ENCODE data around the gene DES. TPM values are rescaled to one million over a fixed set of nuclear protein-coding genes. Genes with fewer than 3 reads are reported as not detected.

DES gene
- total RNA-seq, 5 donors from 2014 or later (not counting 1 experiment from before 2014, with no cell fraction given), result 0.98 to 1.3 (median 1.3) TPM; not detected in 2

DNA sequence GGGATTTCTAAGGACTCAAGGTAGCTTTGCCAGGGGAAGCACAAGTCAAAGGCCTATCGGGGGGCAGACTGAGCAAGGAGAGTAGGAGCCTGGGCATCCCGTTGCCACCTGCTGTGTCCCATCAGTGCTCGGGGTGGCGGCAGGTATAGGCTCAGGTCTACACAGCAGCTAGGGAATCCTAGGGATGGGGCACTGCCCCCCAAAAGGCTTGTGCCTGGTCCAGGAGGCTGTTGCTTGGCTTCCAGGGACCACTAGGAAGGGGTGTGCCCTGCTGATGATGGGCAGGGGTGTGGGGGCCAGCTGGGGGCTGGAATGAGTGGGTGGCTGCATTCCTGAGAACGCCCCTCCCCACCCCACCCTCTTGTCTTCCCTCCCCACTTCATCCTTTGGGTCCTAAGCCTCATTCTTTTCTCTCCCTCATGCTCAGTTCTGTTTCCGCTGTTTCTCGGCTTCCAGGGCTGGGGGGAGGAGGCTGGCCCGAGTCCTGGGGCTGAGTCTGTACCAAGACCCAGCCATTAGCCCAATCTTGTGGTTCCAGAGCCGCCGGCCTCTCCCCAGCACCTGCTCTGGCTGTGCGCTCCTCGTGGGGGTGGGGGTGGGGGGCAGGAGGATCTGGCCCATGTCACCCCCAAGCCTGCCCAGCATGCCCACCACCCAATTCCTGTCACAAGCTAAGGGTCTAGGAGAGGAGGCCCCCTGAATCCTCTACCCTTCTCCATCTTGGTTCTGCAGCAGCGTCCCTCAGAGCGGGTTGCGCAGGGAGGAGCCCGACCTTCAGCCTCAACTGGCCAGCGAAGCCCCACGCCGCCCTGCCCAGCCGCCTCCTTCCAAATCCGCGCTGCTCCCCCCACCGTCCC is 29.3 kb downstream of the DES start:
- DNase-seq, result no peak
- CTCF ChIA-PET, result no interaction called here
- H3K27ac Mint-ChIP-seq, result no peak overlapping the region

GRCh38 chr2:219448099-219448775 is 30.1 kb downstream of the DES start:
- H3K4me3 ChIP-seq (ENCODE audit: control insufficient read depth in 1 of 2, extremely low read depth in 1 of 2, low read length in 1 of 2), result no peak overlapping the region
- CTCF ChIA-PET, result no interaction called here
- peaks cover 6 to 33% of the 10 kb centered on the region in 2 experiments for H3K4me1 ChIP-seq (ENCODE audit: control insufficient read depth in 1 of 2, extremely low read depth in 1 of 2, insufficient read depth in 2 of 2, low read length in 2 of 2)
- no peak overlapping the region for H3K27ac ChIP-seq (ENCODE audit: low read length)
- H3K27me3 ChIP-seq (replicated peaks in 1 of 2; ENCODE audit: control insufficient read depth in 2 of 2, extremely low read depth in 1 of 2, insufficient read depth in 2 of 2, low read length in 1 of 2), result peaks cover 0 to 76% of the 10 kb centered on the region in 2 experiments
- Mint-ChIP-seq H3K27me3 (peaks cover 6 to 39% of the 10 kb centered on the region in 2 donors), H3K36me3 (no peaks in the 10 kb centered on the region), H3K27ac (no peak overlapping the region), H3K4me3 (peak overlapping the region in 2 of 3 donors; percentile 17 to 51), H3K9me3 (no peaks in the 10 kb centered on the region), H3K4me1 (peaks cover 6 to 21% (median 20%) of the 10 kb centered on the region in 3 donors)
- ATAC-seq (replicated peaks in 1 of 4), result peak; percentile 43 to 60 (median 48)
- no peaks in the 10 kb centered on the region for H3K9me3 ChIP-seq
- peak in 1 of 35 experiments; percentile 19 for DNase-seq
- POLR2A ChIA-PET, result no interaction called here
- no peaks in the 10 kb centered on the region for H3K36me3 ChIP-seq (ENCODE audit: control insufficient read depth in 2 of 2, extremely low read depth in 1 of 2, insufficient read depth in 1 of 2, low read length in 1 of 2)
- WGBS (ENCODE audit: insufficient coverage), result 21% methylated on average over 88 of the region's 88 CpGs

More for the DNA sequence above, 29.3 kb downstream of the DES start:
- WGBS (ENCODE audit: insufficient coverage), result 82% methylated on average over 15 of the region's 23 CpGs
- no peak for ATAC-seq (replicated peaks in 1 of 4)
- peaks cover 2 to 33% of the 10 kb centered on the region in 2 experiments for H3K4me1 ChIP-seq (ENCODE audit: control insufficient read depth in 1 of 2, extremely low read depth in 1 of 2, insufficient read depth in 2 of 2, low read length in 2 of 2)
- no peaks in the 10 kb centered on the region for H3K36me3 ChIP-seq (ENCODE audit: control insufficient read depth in 2 of 2, extremely low read depth in 1 of 2, insufficient read depth in 1 of 2, low read length in 1 of 2)
- no peaks in the 10 kb centered on the region for H3K36me3 Mint-ChIP-seq
- peaks cover 0 to 77% of the 10 kb centered on the region in 2 experiments for H3K27me3 ChIP-seq (replicated peaks in 1 of 2; ENCODE audit: control insufficient read depth in 2 of 2, extremely low read depth in 1 of 2, insufficient read depth in 2 of 2, low read length in 1 of 2)
- POLR2A ChIA-PET, result no interaction called here
- H3K4me3 Mint-ChIP-seq, result no peak overlapping the region
- no peak overlapping the region for H3K4me3 ChIP-seq (ENCODE audit: control insufficient read depth in 1 of 2, extremely low read depth in 1 of 2, low read length in 1 of 2)
- H3K27me3 Mint-ChIP-seq, result peaks cover 6 to 41% of the 10 kb centered on the region in 2 donors
- no peaks in the 10 kb centered on the region for H3K9me3 Mint-ChIP-seq
- no peaks in the 10 kb centered on the region for H3K9me3 ChIP-seq
- H3K4me1 Mint-ChIP-seq, result peaks cover 12 to 21% (median 21%) of the 10 kb centered on the region in 3 donors
- no peak overlapping the region for H3K27ac ChIP-seq (ENCODE audit: low read length)

DNA sequence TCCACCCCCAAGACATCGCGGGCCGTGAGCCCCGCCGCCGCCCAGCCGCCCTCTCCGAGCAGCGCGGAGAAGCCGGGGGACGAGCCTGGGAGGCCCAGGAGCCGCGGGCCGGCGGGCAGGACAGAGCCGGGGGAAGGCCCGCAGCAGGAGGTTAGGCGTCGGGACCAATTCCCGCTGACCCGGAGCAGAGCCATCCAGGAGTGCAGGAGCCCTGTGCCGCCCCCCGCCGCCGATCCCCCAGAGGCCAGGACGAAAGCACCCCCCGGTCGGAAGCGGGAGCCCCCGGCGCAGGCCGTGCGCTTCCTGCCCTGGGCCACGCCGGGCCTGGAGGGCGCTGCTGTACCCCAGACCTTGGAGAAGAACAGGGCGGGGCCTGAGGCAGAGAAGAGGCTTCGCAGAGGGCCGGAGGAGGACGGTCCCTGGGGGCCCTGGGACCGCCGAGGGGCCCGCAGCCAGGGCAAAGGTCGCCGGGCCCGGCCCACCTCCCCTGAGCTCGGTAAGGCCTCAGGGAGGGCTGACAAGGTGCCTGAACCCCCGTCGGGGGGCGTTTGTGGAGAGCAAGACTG is 30.7 kb downstream of the DES start:
- CTCF ChIA-PET, result no interaction called here
- ATAC-seq (replicated peaks in 1 of 4), result peak; percentile 60 to 72 (median 63)
- no peaks in the 10 kb centered on the region for H3K9me3 Mint-ChIP-seq
- POLR2A ChIA-PET, result no interaction called here
- H3K27me3 Mint-ChIP-seq, result peaks cover 6 to 39% of the 10 kb centered on the region in 2 donors
- no peaks in the 10 kb centered on the region for H3K9me3 ChIP-seq
- peak in 5 of 35 experiments; percentile 15 to 34 (median 21) for DNase-seq
- peak overlapping the region in 2 of 3 donors; percentile 17 to 51 for H3K4me3 Mint-ChIP-seq
- H3K4me1 Mint-ChIP-seq, result peaks cover 6 to 25% (median 22%) of the 10 kb centered on the region in 3 donors
- H3K27me3 ChIP-seq (replicated peaks in 1 of 2; ENCODE audit: control insufficient read depth in 2 of 2, extremely low read depth in 1 of 2, insufficient read depth in 2 of 2, low read length in 1 of 2), result peaks cover 0 to 75% of the 10 kb centered on the region in 2 experiments
- H3K36me3 Mint-ChIP-seq, result no peaks in the 10 kb centered on the region
- peaks cover 6 to 33% of the 10 kb centered on the region in 2 experiments for H3K4me1 ChIP-seq (ENCODE audit: control insufficient read depth in 1 of 2, extremely low read depth in 1 of 2, insufficient read depth in 2 of 2, low read length in 2 of 2)
- H3K4me3 ChIP-seq (ENCODE audit: control insufficient read depth in 1 of 2, extremely low read depth in 1 of 2, low read length in 1 of 2), result no peak overlapping the region
- WGBS (ENCODE audit: insufficient coverage), result 12% methylated on average over 51 of the region's 51 CpGs
- no peak overlapping the region for H3K27ac ChIP-seq (ENCODE audit: low read length)
- H3K36me3 ChIP-seq (ENCODE audit: control insufficient read depth in 2 of 2, extremely low read depth in 1 of 2, insufficient read depth in 1 of 2, low read length in 1 of 2), result no peaks in the 10 kb centered on the region
- no peak overlapping the region for H3K27ac Mint-ChIP-seq

DNA sequence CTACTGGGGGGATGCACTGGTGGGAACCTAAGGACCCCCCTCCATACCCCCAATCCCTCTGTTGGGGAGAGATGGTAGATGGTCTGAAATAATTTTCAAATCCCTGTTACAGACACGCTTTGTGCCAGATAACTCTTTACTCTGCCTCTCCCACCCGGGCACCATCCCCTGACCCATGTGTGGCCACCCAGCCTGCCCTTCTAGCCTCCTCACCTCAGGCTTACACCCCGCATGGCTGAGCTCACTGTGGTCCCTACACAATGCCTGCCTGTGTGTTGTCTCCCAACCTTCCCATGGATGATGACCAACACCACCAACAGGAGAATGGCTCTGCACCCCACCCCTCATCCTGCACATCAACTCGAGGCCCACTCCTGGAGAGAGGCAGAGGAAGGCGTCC is 31.4 kb downstream of the DES start:
- no peak overlapping the region for H3K4me3 ChIP-seq (ENCODE audit: control insufficient read depth in 1 of 2, extremely low read depth in 1 of 2, low read length in 1 of 2)
- Mint-ChIP-seq H3K27me3 (peaks cover 6 to 39% of the 10 kb centered on the region in 2 donors), H3K36me3 (no peaks in the 10 kb centered on the region), H3K9me3 (no peaks in the 10 kb centered on the region), H3K27ac (no peak overlapping the region), H3K4me1 (peaks cover 6 to 25% (median 22%) of the 10 kb centered on the region in 3 donors), H3K4me3 (peak overlapping the region in 1 of 3 donors; percentile 51)
- ATAC-seq (replicated peaks in 1 of 4), result no peak
- peaks cover 6 to 33% of the 10 kb centered on the region in 2 experiments for H3K4me1 ChIP-seq (ENCODE audit: control insufficient read depth in 1 of 2, extremely low read depth in 1 of 2, insufficient read depth in 2 of 2, low read length in 2 of 2)
- ChIA-PET POLR2A (no interaction called here), CTCF (interaction anchor here in 1 of 2 donors (1.2 kb wide), 1 partner anchor 91 kb away, joined by 3 read pairs; no protein-coding TSS in a partner anchor)
- DNase-seq, result no peak
- H3K9me3 ChIP-seq, result no peaks in the 10 kb centered on the region
- no peak overlapping the region for H3K27ac ChIP-seq (ENCODE audit: low read length)
- no peaks in the 10 kb centered on the region for H3K36me3 ChIP-seq (ENCODE audit: control insufficient read depth in 2 of 2, extremely low read depth in 1 of 2, insufficient read depth in 1 of 2, low read length in 1 of 2)
- peaks cover 0 to 68% of the 10 kb centered on the region in 2 experiments for H3K27me3 ChIP-seq (replicated peaks in 1 of 2; ENCODE audit: control insufficient read depth in 2 of 2, extremely low read depth in 1 of 2, insufficient read depth in 2 of 2, low read length in 1 of 2)
- 61% methylated on average over 4 of the region's 5 CpGs for WGBS (ENCODE audit: insufficient coverage)

- no peak overlapping the region for H3K4me3 Mint-ChIP-seq
- H3K27ac Mint-ChIP-seq, result no peak overlapping the region
- peaks cover 6 to 25% (median 18%) of the 10 kb centered on the region in 3 donors for H3K4me1 Mint-ChIP-seq
- CTCF ChIA-PET, result no interaction called here
- no peak overlapping the region for H3K27ac ChIP-seq (ENCODE audit: low read length)
- H3K4me3 ChIP-seq (ENCODE audit: control insufficient read depth in 1 of 2, extremely low read depth in 1 of 2, low read length in 1 of 2), result no peak overlapping the region
- no peaks in the 10 kb centered on the region for H3K36me3 ChIP-seq (ENCODE audit: control insufficient read depth in 2 of 2, extremely low read depth in 1 of 2, insufficient read depth in 1 of 2, low read length in 1 of 2)
- no peaks in the 10 kb centered on the region for H3K9me3 ChIP-seq
- DNase-seq, result no peak
- H3K36me3 Mint-ChIP-seq, result no peaks in the 10 kb centered on the region
- no peaks in the 10 kb centered on the region for H3K9me3 Mint-ChIP-seq
- POLR2A ChIA-PET, result no interaction called here
- ATAC-seq (replicated peaks in 1 of 4), result peak in 2 of 4 experiments; percentile 31 to 56
- H3K27me3 ChIP-seq (replicated peaks in 1 of 2; ENCODE audit: control insufficient read depth in 2 of 2, extremely low read depth in 1 of 2, insufficient read depth in 2 of 2, low read length in 1 of 2), result peaks cover 0 to 55% of the 10 kb centered on the region in 2 experiments
- peaks cover 6 to 37% of the 10 kb centered on the region in 2 donors for H3K27me3 Mint-ChIP-seq
- 80% methylated on average over 17 of the region's 18 CpGs for WGBS (ENCODE audit: insufficient coverage)
- H3K4me1 ChIP-seq (ENCODE audit: control insufficient read depth in 1 of 2, extremely low read depth in 1 of 2, insufficient read depth in 2 of 2, low read length in 2 of 2), result peaks cover 6 to 33% of the 10 kb centered on the region in 2 experiments
Observed at GRCh38 chr2:219451661-219452360, 33.6 kb downstream of the DES start.

Data from T-cell (primary cell).